ENCODE measurements around the gene OPCML. TPM values are rescaled to one million over a fixed set of nuclear protein-coding genes. Genes with fewer than 3 reads are reported as not detected.

Gene OPCML
- total RNA-seq, 3 donors from 2014 or later (not counting 1 experiment from before 2014, with no cell fraction given): not detected

GRCh38 chr11:133064152-133064877 is 468.0 kb downstream of the OPCML start:
- ATAC-seq: no peak
- H3K27me3 Mint-ChIP-seq (ENCODE audit: low read depth in 2 of 2): peaks cover 15 to 33% of the 10 kb centered on the region in 2 donors

DNA sequence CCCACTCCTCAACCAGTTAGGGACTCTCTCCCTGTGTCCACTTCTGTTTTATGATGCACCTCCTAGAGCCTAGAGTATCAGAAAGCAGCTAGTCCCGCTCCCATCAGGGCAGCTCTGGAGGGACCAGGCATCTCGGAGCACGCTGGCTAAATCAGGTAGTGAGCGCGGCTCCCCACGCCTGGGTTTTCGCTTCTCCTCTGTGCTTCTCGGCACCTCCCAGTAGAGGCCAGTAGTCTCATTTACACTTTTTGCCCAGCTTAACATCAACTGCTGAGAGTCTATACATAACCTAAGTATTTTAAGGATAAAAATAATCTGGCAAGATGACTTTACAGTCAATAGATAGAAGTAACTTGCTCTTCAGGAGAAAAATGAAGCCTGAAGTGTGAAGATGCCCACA is 473.8 kb downstream of the OPCML start:
- H3K27me3 Mint-ChIP-seq (ENCODE audit: low read depth in 2 of 2): peaks cover 5 to 12% of the 10 kb centered on the region in 2 donors
- no peak overlapping the region for H3K4me3 Mint-ChIP-seq
- H3K9me3 ChIP-seq (ENCODE audit: control insufficient read depth, insufficient read depth, low read length): no peaks in the 10 kb centered on the region
- no peaks in the 10 kb centered on the region for H3K36me3 ChIP-seq (ENCODE audit: control insufficient read depth, insufficient read depth, low read length)
- H3K4me1 ChIP-seq (ENCODE audit: control insufficient read depth, insufficient read depth, low read length): no peaks in the 10 kb centered on the region
- 56% methylated on average over 8 of the region's 8 CpGs for WGBS (ENCODE audit: insufficient coverage)
- no peak overlapping the region for H3K27ac Mint-ChIP-seq
- no peaks in the 10 kb centered on the region for H3K36me3 Mint-ChIP-seq
- H3K4me1 Mint-ChIP-seq: no peaks in the 10 kb centered on the region
- no peak overlapping the region for H3K27ac ChIP-seq (ENCODE audit: low read length)
- peaks cover 2% of the 10 kb centered on the region in 2 donors for H3K9me3 Mint-ChIP-seq
- H3K4me3 ChIP-seq (ENCODE audit: low read length): no peak overlapping the region
- TF ChIP-seq CTCF (IDR thresholded peaks at IDR 0.05): no peak
- intact Hi-C loops (cut with micrococcal nuclease): no loop called here
- H3K27me3 ChIP-seq (ENCODE audit: control insufficient read depth, insufficient read depth, low read length): no peaks in the 10 kb centered on the region
- DNase-seq: no peak
- no peak for ATAC-seq

More at GRCh38 chr11:133064152-133064877, 468.0 kb downstream of the OPCML start:
- no peaks in the 10 kb centered on the region for H3K9me3 ChIP-seq (ENCODE audit: control insufficient read depth, insufficient read depth, low read length)
- H3K27ac ChIP-seq (ENCODE audit: low read length): no peak overlapping the region
- DNase-seq: no peak
- WGBS (ENCODE audit: insufficient coverage): 4% methylated on average over 44 of the region's 44 CpGs
- H3K4me1 ChIP-seq (ENCODE audit: control insufficient read depth, insufficient read depth, low read length): no peaks in the 10 kb centered on the region
- Mint-ChIP-seq H3K36me3 (no peaks in the 10 kb centered on the region), H3K4me1 (peaks cover 0 to 4% of the 10 kb centered on the region in 2 donors), H3K9me3 (no peaks in the 10 kb centered on the region), H3K27ac (no peak overlapping the region), H3K4me3 (no peak overlapping the region)
- no peaks in the 10 kb centered on the region for H3K27me3 ChIP-seq (ENCODE audit: control insufficient read depth, insufficient read depth, low read length)
- no peaks in the 10 kb centered on the region for H3K36me3 ChIP-seq (ENCODE audit: control insufficient read depth, insufficient read depth, low read length)
- intact Hi-C loops (cut with micrococcal nuclease): no loop called here
- no peak overlapping the region for H3K4me3 ChIP-seq (ENCODE audit: low read length)
- no peak for TF ChIP-seq CTCF (IDR thresholded peaks at IDR 0.05)

GRCh38 chr11:133053124-133053776 is 479.1 kb downstream of the OPCML start:
- Histone ChIP-seq H3K4me1 (ENCODE audit: control insufficient read depth, insufficient read depth, low read length) (no peaks in the 10 kb centered on the region), H3K9me3 (ENCODE audit: control insufficient read depth, insufficient read depth, low read length) (no peaks in the 10 kb centered on the region), H3K4me3 (ENCODE audit: low read length) (no peak overlapping the region), H3K36me3 (ENCODE audit: control insufficient read depth, insufficient read depth, low read length) (no peaks in the 10 kb centered on the region), H3K27me3 (ENCODE audit: control insufficient read depth, insufficient read depth, low read length) (no peaks in the 10 kb centered on the region), H3K27ac (ENCODE audit: low read length) (no peak overlapping the region)
- 83% methylated on average over 9 of the region's 9 CpGs for WGBS (ENCODE audit: insufficient coverage)
- DNase-seq (no peak), ATAC-seq (no peak)
- H3K4me1 Mint-ChIP-seq: no peaks in the 10 kb centered on the region
- H3K4me3 Mint-ChIP-seq: no peak overlapping the region
- intact Hi-C loops (cut with micrococcal nuclease): no loop called here
- H3K9me3 Mint-ChIP-seq: peaks cover 4 to 8% of the 10 kb centered on the region in 2 donors
- no peak for TF ChIP-seq CTCF (IDR thresholded peaks at IDR 0.05)
- H3K27me3 Mint-ChIP-seq (ENCODE audit: low read depth in 2 of 2): no peaks in the 10 kb centered on the region
- no peaks in the 10 kb centered on the region for H3K36me3 Mint-ChIP-seq
- H3K27ac Mint-ChIP-seq: no peak overlapping the region

All from natural killer cell (primary cell).